NCI-H1436 (cell line): ENCODE data around the gene SEC16A.
A peak's percentile ranks its signal among the peaks of the same experiment; 100 is the strongest.
"Not testable (repeated sequence)": the region's sequence is repeated elsewhere in the genome, so short reads cannot be mapped to it uniquely, and the experiment has no call there.

Experiments
- DNase-seq: peaks from one replicate; lab custom pipeline; 2025; lab: John Stamatoyannopoulos, UW

The SEC16A gene

GRCh38 chr9:136439481-136440408 lies 43.1 kb downstream of the SEC16A start, which contains the start of gene INPP5E:
Gene INPP5E (minus strand): TSS chr9:136439845. CDS start chr9:136439419, 426 bp downstream.
- DNase-seq, result peak; percentile 61

GRCh38 chr9:136438548-136439480 lies 44.0 kb downstream of the SEC16A start:
- no peak for DNase-seq

DNA sequence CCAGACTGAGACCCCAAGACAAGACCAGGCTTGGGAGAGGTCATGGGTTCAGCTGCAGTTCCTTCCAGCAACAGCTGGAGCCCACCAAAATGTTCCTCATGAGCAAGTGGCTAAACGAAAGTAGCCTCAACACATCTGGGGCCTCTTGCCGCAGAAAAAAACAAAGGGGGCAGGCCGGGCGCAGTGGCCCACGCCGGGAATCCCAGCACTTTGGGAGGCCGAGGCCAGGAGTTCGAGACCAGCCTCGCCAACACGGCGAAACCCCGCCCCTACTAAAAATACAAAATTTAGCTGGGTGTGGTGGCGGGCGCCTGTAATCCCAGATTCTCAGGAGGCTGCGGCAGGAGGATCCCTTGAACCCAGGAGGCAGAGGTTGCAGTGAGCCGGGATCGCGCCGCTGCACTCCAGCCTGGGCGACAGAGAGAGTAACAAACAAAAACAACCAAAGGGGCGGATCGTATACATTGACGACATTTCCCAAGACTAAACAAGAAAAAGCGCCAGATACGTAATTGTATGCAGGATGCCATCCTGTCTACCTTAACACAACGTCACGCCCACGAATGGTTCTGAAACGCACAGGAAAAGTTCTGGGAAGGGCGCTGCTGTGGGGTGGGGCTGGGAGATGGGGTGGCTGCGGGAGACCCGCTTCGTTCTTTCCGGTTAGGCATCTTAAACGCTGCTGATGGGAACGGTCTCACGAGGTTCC lies 44.8 kb downstream of the SEC16A start:
- no peak for DNase-seq

GRCh38 chr9:136437430-136437829 lies 45.4 kb downstream of the SEC16A start:
- DNase-seq, result no peak

- no peak for DNase-seq
These were observed 46.7 kb downstream of the SEC16A start for GRCh38 chr9:136436055-136436634.

GRCh38 chr9:136434580-136435169 lies 48.2 kb downstream of the SEC16A start:
- no peak for DNase-seq

DNA sequence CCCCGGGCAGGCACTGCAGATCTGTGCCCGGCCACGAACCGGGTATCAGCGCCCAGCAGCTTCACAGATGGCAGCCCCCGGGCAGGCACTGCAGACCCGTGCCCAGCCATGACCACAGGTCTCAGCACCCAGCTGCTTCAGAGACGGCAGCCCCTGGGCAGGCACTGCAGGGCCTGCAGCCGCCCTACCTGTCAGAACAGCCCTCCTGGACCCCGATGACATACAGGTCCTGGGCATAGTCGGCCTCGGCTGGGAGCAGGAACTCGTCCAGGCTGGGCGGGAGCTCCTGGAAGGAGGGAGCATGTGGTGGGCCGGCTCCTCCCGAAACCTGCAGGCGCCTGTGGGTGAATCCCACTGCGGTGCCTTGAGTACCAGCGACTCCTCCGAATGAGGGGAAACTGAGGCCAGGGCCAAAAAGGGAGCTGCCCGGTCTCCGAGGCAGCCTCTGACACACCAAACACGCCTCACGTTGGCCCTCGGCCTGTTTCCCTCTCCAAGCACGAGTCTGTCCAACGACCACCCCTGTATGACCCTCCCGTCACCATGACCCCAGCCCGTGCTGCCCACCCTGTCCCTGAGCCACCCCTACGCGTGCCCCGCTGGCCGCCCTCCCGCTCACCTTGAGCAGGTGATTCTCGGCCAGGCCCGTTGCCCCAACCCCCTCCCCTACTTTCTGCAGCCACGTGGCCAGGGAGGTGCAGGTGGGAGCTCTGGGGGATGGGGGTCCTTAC lies 48.8 kb downstream of the SEC16A start:
- no peak for DNase-seq

DNA sequence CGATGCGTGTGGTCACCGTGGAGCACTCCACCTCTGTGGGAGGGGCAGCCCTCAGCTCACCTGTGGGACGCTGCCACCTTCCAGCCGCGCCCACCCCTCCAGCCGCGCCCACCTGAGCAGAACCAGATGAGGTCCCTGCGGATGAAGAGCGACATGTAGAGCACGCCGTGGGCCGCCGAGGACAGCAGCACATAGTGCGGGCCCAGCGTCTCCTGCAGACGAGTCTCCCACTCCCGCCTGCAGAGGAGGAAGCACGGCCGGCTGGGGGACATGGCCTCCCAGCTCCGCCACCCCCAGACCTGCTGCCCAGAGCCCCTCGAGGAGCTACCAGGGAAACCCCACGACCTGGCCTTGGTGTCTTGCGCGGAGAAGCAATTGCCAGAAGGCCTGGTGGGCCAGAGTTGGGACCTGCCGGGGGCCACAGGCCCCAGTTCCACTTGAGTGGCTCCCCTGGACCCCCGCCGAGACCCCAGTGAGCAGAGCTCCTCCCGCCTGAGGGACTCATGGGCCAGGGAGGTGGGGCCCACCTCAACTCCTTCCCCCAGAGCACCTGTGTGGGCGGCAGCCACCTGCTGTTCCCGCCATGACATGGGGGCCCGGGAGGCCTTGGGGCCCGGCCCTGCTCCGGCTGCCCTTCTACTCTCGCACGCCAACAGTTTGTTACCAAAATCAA lies 49.7 kb downstream of the SEC16A start:
- no peak for DNase-seq

GRCh38 chr9:136432591-136432990 lies 50.2 kb downstream of the SEC16A start:
- no peak for DNase-seq

DNA sequence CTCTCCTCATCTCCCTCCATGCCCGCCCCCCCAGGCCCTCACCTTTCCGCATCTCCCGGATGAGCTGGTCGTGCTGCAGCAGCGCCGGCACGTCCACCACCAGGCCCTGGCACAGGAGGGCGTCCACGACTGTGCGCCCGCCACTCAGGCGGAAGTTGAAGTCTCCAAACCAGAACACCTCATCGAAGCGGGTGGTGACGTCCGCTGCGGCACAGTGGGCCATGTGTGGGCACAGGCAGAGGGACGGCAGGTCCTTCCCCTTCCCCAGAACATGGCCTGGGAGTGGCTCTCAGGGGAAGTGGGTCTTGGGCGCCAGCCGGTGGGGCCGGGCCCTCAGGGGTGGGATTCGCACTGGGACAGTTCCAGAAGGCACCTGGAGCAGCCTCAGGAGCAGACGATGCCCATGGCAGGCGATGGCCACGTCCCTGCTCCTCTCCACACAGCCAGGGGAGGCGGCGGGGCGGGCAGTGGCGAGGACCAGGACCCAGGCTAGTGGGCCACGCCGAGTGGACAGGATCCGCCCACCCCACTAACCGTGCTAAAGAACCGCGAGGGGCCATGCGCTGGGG lies 51.0 kb downstream of the SEC16A start:
- no peak for DNase-seq

GRCh38 chr9:136430588-136431234 lies 52.1 kb downstream of the SEC16A start:
- DNase-seq, result no peak

- DNase-seq, result no peak
These were observed 53.0 kb downstream of the SEC16A start for GRCh38 chr9:136429683-136430491.

DNA sequence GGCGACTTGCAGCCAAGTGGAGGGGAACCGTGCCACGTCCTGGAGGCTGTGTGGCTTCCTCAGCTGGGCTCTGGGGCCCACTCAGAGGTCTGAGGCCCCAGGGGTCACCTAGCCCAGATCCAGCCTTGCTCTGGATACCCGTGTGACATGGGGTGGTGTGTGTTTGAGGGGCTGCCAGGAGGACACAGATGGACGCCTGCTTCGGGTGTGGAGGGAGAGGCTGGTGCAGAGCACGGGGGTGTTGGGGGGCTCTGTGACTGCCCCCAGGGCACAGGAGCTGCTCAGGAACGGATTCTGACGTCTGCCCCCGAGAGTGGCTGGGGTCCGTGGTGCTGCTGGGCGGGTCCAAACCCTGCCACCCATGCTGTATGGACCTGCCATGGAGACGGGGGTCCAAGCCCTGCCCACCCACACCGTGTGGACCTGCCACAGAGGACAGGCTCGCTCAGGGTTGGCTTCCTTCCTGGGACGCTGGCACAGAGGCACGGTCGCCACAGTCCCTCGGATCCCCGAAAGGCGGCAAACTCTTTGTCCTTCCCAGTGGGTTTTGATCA lies 53.7 kb downstream of the SEC16A start:
- no peak for DNase-seq

DNA sequence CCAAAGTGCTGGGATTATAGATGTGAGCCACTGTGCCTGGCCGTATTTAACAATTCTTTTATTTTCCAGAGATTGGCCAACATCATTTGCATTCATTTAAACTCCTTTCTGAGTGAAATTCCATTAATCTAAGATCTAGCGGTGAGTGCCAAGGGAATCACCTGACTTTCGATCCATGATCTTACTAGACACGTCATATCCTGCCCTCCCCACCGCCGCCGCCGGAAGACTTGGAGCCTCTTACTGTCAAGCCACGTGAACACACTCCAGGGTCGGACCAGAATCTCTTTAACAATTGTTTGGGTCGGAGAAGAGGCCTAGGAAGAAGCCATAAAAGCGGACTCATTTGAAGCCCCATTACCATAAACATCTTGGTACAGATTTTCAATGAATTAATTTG lies 56.1 kb downstream of the SEC16A start:
- no peak for DNase-seq

DNA sequence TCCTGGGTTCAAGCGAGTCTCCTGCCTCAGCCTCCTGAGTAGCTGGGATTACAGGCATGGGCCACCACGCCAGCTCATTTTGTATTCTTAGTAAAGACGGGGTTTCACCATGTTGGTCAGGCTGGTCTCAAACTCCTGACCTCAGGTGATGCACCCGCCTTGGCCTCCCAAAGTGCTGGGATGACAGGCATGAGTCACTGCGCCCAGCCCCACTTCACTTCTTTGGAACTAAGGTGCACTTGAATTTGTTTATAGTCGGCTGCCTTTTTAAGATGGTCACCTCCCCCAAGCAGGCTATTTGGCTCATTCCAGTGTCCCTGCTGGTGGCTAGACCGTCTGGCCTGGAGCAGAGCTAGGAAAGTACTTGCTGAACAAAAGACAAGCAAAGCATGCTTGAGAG lies 57.5 kb downstream of the SEC16A start:
- not testable (repeated sequence) for DNase-seq

- DNase-seq, result no peak
These were observed 58.0 kb downstream of the SEC16A start for GRCh38 chr9:136424750-136425362.

GRCh38 chr9:136423432-136424146 lies 59.3 kb downstream of the SEC16A start:
- no peak for DNase-seq
